ENCODE data around the gene PHACTR4. TPM values are rescaled to one million over a fixed set of nuclear protein-coding genes. Genes with fewer than 3 reads are reported as not detected.
"Not testable (repeated sequence)": the region's sequence is repeated elsewhere in the genome, so short reads cannot be mapped to it uniquely, and the experiment has no call there.

Gene PHACTR4
- total and polyA plus RNA-seq, 2 of the 13 experiments (the other 11 are each of a cell fraction or from before 2014, with no cell fraction given), result 13.9 to 17.1 TPM

- TF ChIP-seq, protein P1, sequence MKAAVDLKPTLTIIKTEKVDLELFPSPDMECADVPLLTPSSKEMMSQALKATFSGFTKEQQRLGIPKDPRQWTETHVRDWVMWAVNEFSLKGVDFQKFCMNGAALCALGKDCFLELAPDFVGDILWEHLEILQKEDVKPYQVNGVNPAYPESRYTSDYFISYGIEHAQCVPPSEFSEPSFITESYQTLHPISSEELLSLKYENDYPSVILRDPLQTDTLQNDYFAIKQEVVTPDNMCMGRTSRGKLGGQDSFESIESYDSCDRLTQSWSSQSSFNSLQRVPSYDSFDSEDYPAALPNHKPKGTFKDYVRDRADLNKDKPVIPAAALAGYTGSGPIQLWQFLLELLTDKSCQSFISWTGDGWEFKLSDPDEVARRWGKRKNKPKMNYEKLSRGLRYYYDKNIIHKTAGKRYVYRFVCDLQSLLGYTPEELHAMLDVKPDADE (CRISPR knock-in tag; IDR thresholded peaks at IDR 0.05), result no peak
- TF ChIP-seq HCFC1 (IDR thresholded peaks at IDR 0.05; ENCODE audit: low read depth, low read length) (no peak), MAFK (conservative IDR thresholded peaks at IDR 0.05 in 1 of 2, IDR thresholded peaks at IDR 0.05 in 1 of 2; ENCODE audit: low read length in 2 of 2) (no peak), GZF1 (CRISPR knock-in tag; IDR thresholded peaks at IDR 0.05) (no peak)
Measured at GRCh38 chr1:28374297-28374696, 4.8 kb downstream of the PHACTR4 start (continued).

GRCh38 chr1:28375598-28375997, 6.1 kb downstream of the PHACTR4 start:
- intact Hi-C loops (cut with micrococcal nuclease; ENCODE audit: unreplicated experiment); H2AFZ ChIP-seq (ENCODE audit: low read length); H4K20me1 ChIP-seq (ENCODE audit: insufficient read depth, low read length); FAIRE-seq; POLR2A ChIA-PET; H3K9me3 ChIP-seq (ENCODE audit: low read length); H3K27me3 ChIP-seq (ENCODE audit: control insufficient read depth in 1 of 2, insufficient read depth in 2 of 2, low read length in 2 of 2); H3K4me3 ChIP-seq (replicated peaks in 1 of 3; ENCODE audit: insufficient read depth in 1 of 3, low read depth in 2 of 3, low read length in 3 of 3); CTCF ChIA-PET (ENCODE audit: low intra/inter-chr PET ratio, low total read pairs); in situ Hi-C loops (cut with HindIII; ENCODE audit: extremely low pct_ligation_motif_present, low pct_unique_long_range_greater_than_20kb); BruUV-seq (replicated peaks); H3K36me3 ChIP-seq (replicated peaks in 1 of 2; ENCODE audit: control insufficient read depth in 1 of 2, insufficient read depth in 2 of 2, low read length in 2 of 2); TF ChIP-seq FOXA1 (IDR thresholded peaks at IDR 0.05): not testable (repeated sequence)
- ATAC-seq, result peak; percentile 60
- 55% methylated on average over 11 of the region's 11 CpGs for WGBS (ENCODE audit: low lambda C conversion rate)
- peak overlapping the region; percentile 47 for H3K27ac ChIP-seq (ENCODE audit: extremely low read length, insufficient read depth, low read length)
- DNase-seq (ENCODE audit: low spot score), result peak; percentile 38
- H3K9ac ChIP-seq (ENCODE audit: insufficient read depth, low read depth, low read length), result peak overlapping the region; percentile 7; the same call in 1 of the 2 replicates
- H3K79me2 ChIP-seq (ENCODE audit: insufficient read depth, low read length), result peaks cover 72% of the 10 kb centered on the region
- H3K4me2 ChIP-seq (ENCODE audit: low read depth, low read length), result peak overlapping the region; percentile 53
- TF ChIP-seq CEBPB (IDR thresholded peaks at IDR 0.05; ENCODE audit: borderline replicate concordance, low read depth, low read length), result peak; percentile 31; the same call in 1 of the 2 replicates
- TF ChIP-seq CEBPG (CRISPR knock-in tag; IDR thresholded peaks at IDR 0.05), result peak; percentile 19; the same call in 1 of the 2 replicates
- peak; percentile 85 for TF ChIP-seq ZBTB33 (CRISPR knock-in tag; IDR thresholded peaks at IDR 0.05)
- 0 out of 2 replicates have a peak, but pooled peaks have one; percentile 11 for TF ChIP-seq FOXA1 (CRISPR knock-in tag; IDR thresholded peaks at IDR 0.05)
- TF ChIP-seq, protein P2, sequence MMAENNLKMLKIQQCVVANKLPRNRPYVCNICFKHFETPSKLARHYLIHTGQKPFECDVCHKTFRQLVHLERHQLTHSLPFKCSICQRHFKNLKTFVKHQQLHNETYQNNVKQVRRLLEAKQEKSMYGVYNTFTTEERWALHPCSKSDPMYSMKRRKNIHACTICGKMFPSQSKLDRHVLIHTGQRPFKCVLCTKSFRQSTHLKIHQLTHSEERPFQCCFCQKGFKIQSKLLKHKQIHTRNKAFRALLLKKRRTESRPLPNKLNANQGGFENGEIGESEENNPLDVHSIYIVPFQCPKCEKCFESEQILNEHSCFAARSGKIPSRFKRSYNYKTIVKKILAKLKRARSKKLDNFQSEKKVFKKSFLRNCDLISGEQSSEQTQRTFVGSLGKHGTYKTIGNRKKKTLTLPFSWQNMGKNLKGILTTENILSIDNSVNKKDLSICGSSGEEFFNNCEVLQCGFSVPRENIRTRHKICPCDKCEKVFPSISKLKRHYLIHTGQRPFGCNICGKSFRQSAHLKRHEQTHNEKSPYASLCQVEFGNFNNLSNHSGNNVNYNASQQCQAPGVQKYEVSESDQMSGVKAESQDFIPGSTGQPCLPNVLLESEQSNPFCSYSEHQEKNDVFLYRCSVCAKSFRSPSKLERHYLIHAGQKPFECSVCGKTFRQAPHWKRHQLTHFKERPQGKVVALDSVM (CRISPR knock-in tag; IDR thresholded peaks at IDR 0.05), result peak; percentile 50; the same call in 1 of the 2 replicates
- TF ChIP-seq ZFP91 (CRISPR knock-in tag; IDR thresholded peaks at IDR 0.05; ENCODE audit: borderline replicate concordance), result 0 out of 2 replicates have a peak, but pooled peaks have one; percentile 15
- H3K4me1 ChIP-seq (ENCODE audit: insufficient read depth, low read length), result peaks cover 67% of the 10 kb centered on the region
